Smooth muscle cell (in vitro differentiated cells): ENCODE data around the gene CHST1. TPM values are rescaled to one million over a fixed set of nuclear protein-coding genes. Genes with fewer than 3 reads are reported as not detected.

Source experiments
- DNase-seq: peaks from one replicate; lab custom pipeline; 2025; ENCODE audit not compliant: unreplicated experiment; lab: John Stamatoyannopoulos, UW
- H2AFZ ChIP-seq: fragments of 200-600 bp; sonication (generic); 2 replicates; pipeline ENCODE4 v1.6.0; 2016; ENCODE audit warnings: antibody characterized with exemption, low read depth, mild to moderate bottlenecking
- H3F3A ChIP-seq: fragments of 200-600 bp; sonication (generic); 2 replicates; pipeline ENCODE4 v1.6.0; 2017; ENCODE audit warnings: antibody characterized with exemption, low read depth
- H3K27ac ChIP-seq: fragments of 200-600 bp; sonication (generic); 2 replicates; pipeline ENCODE4 v1.5.1; 2016; ENCODE audit warnings: low read depth, mild to moderate bottlenecking
- H3K27me3 ChIP-seq: fragments of 200-600 bp; sonication (generic); 2 replicates; pipeline ENCODE4 v1.6.1; 2016; ENCODE audit warnings: low read depth, mild to moderate bottlenecking
- H3K36me3 ChIP-seq: fragments of 200-600 bp; sonication (generic); 2 replicates; pipeline ENCODE4 v1.5.1; 2016; ENCODE audit warnings: low read depth
- H3K4me1 ChIP-seq: fragments of 200-600 bp; sonication (generic); 2 replicates; pipeline ENCODE4 v1.5.1; 2016; ENCODE audit warnings: low read depth
- H3K4me2 ChIP-seq: fragments of 200-600 bp; sonication (generic); 2 replicates; pipeline ENCODE4 v1.6.0; 2016; ENCODE audit warnings: mild to moderate bottlenecking
- H3K4me3 ChIP-seq: fragments of 200-600 bp; sonication (generic); 2 replicates; pipeline ENCODE4 v1.5.1; 2016; ENCODE audit warnings: mild to moderate bottlenecking
- H3K79me2 ChIP-seq: fragments of 200-600 bp; sonication (generic); 2 replicates; pipeline ENCODE4 v1.6.0; 2016; ENCODE audit warnings: low read depth, mild to moderate bottlenecking
- H3K9ac ChIP-seq: fragments of 200-600 bp; sonication (generic); 2 replicates; pipeline ENCODE4 v1.6.0; 2016; ENCODE audit warnings: low read depth
- H3K9me3 ChIP-seq: fragments of 200-600 bp; sonication (generic); replicated peaks from 2 replicates; pipeline ENCODE4 v1.5.1; 2016; ENCODE audit warnings: low read depth
- H4K20me1 ChIP-seq: fragments of 200-600 bp; sonication (generic); 2 replicates; pipeline ENCODE4 v1.6.0; 2016; ENCODE audit warnings: low read depth
- CTCF ChIP-seq: fragments of 200-600 bp; sonication (generic); IDR thresholded peaks from 2 replicates; pipeline ENCODE4 v1.5.1; 2017; ENCODE audit warnings: borderline replicate concordance, mild to moderate bottlenecking, antibody characterized with exemption; ENCODE audit not compliant: insufficient read depth, poor library complexity, severe bottlenecking
- WGBS: methylation state at CpG from one replicate; pipeline ENCODE4 v1.1.7; 2016; ENCODE audit warnings: low lambda C conversion rate; 5-methylcytosine and 5-hydroxymethylcytosine counted together
- polyA plus RNA-seq: library from polyadenylated mRNA; unstranded; fragments of >200 nt; fragmentation: Nextera tagmentation; extraction: Ambion mirVana; gene quantifications from 2 replicates; pipeline ENCODE4 v1.2.1, GENCODE V29; 2016
- total RNA-seq: library from RNA; depleted of rRNA; stranded (reverse); fragments of >200 nt; gene quantifications from 2 replicates; pipeline ENCODE4 v1.2.3, GENCODE V29; 2014

Gene CHST1
- total and polyA plus RNA-seq, 2 experiments from 2014 or later, result 3.8 to 15.9 TPM

GRCh38 chr11:45658292-45658991 is 7.0 kb downstream of the CHST1 start:
- Histone ChIP-seq H3K9ac (peak overlapping the region; percentile 31), H3K36me3 (no peaks in the 10 kb centered on the region), H2AFZ (no peak overlapping the region), H3K79me2 (no peaks in the 10 kb centered on the region), H3K4me1 (peaks cover 37% of the 10 kb centered on the region), H3K27me3 (no peaks in the 10 kb centered on the region), H3F3A (no peaks in the 10 kb centered on the region), H3K4me3 (no peak overlapping the region), H3K27ac (peak overlapping the region; percentile 92), H3K4me2 (peak overlapping the region; percentile 66), H4K20me1 (no peaks in the 10 kb centered on the region), H3K9me3 (no peaks in the 10 kb centered on the region)
- WGBS, result 11% methylated on average over 17 of the region's 19 CpGs
- DNase-seq, result peak; percentile 77
- no peak for TF ChIP-seq CTCF

- H3K79me2 ChIP-seq, result no peaks in the 10 kb centered on the region
- H3K9ac ChIP-seq, result peak overlapping the region; percentile 31
- H3K36me3 ChIP-seq, result no peaks in the 10 kb centered on the region
- no peaks in the 10 kb centered on the region for H3K9me3 ChIP-seq
- 92% methylated on average over 8 of the region's 8 CpGs for WGBS
- no peak for DNase-seq
- peak overlapping the region; percentile 66 for H3K4me2 ChIP-seq
- H2AFZ ChIP-seq, result no peak overlapping the region
- no peaks in the 10 kb centered on the region for H3F3A ChIP-seq
- peak overlapping the region; percentile 92 for H3K27ac ChIP-seq
- H3K27me3 ChIP-seq, result no peaks in the 10 kb centered on the region
- no peak overlapping the region for H3K4me3 ChIP-seq
- no peaks in the 10 kb centered on the region for H4K20me1 ChIP-seq
- H3K4me1 ChIP-seq, result peaks cover 34% of the 10 kb centered on the region
- TF ChIP-seq CTCF, result no peak
Measured at GRCh38 chr11:45657496-45658260, 7.7 kb downstream of the CHST1 start.

GRCh38 chr11:45655831-45656230 is 9.6 kb downstream of the CHST1 start:
- H3K4me2 ChIP-seq, result no peak overlapping the region
- H3K36me3 ChIP-seq, result no peaks in the 10 kb centered on the region
- no peaks in the 10 kb centered on the region for H3K9me3 ChIP-seq
- WGBS, result 91% methylated on average over 6 of the region's 6 CpGs
- no peaks in the 10 kb centered on the region for H3K27me3 ChIP-seq
- H3K9ac ChIP-seq, result no peak overlapping the region
- no peaks in the 10 kb centered on the region for H3K79me2 ChIP-seq
- H3K4me3 ChIP-seq, result no peak overlapping the region
- H3F3A ChIP-seq, result no peaks in the 10 kb centered on the region
- H3K4me1 ChIP-seq, result peaks cover 22% of the 10 kb centered on the region
- no peak overlapping the region for H2AFZ ChIP-seq
- H3K27ac ChIP-seq, result peak overlapping the region; percentile 92
- no peak for TF ChIP-seq CTCF
- DNase-seq, result no peak
- H4K20me1 ChIP-seq, result no peaks in the 10 kb centered on the region
